ENCODE data around the gene SGSM1. TPM values are rescaled to one million over a fixed set of nuclear protein-coding genes. Genes with fewer than 3 reads are reported as not detected.
A peak's percentile ranks its signal among the peaks of the same experiment; 100 is the strongest.

Gene SGSM1
- total RNA-seq, 1 donor from 2014 or later, result 0.13 TPM

DNA sequence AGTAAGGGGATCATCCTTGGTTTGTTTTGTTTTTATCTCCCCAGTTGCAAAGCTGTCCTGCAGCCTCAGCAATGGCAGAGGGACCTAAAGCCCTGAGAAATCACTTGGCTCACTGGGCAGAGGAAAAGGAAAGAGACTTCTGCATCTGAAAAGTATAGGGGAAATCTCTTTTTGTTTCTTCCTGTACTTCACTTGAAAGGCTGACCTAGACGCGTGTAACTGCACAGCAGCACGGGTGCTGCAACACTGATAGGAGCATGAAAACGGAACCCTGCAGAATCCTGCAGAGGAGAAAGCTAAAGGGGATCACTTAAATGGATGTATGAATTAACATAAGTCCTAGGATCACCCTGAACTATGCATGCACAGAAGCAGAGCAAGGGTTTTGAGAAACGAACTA, 29.5 kb upstream of the SGSM1 start:
- H3K4me1 Mint-ChIP-seq (ENCODE audit: low read depth), result peaks cover 5% of the 10 kb centered on the region
- H3K27ac Mint-ChIP-seq, result no peak overlapping the region
- H3K9me3 Mint-ChIP-seq, result no peaks in the 10 kb centered on the region
- peaks cover 20% of the 10 kb centered on the region for H3K27me3 Mint-ChIP-seq (ENCODE audit: insufficient read depth)
- no peak overlapping the region for H3K4me3 Mint-ChIP-seq
- H3K36me3 Mint-ChIP-seq (ENCODE audit: low read depth), result no peaks in the 10 kb centered on the region
- intact Hi-C loops (cut with micrococcal nuclease), result no loop called here
- no peak for DNase-seq (ENCODE audit: low spot score)

- H3K4me1 Mint-ChIP-seq (ENCODE audit: low read depth), result no peaks in the 10 kb centered on the region
- H3K9me3 Mint-ChIP-seq, result no peaks in the 10 kb centered on the region
- H3K4me3 Mint-ChIP-seq, result no peak overlapping the region
- H3K27me3 Mint-ChIP-seq (ENCODE audit: insufficient read depth), result peaks cover 5% of the 10 kb centered on the region
- H3K36me3 Mint-ChIP-seq (ENCODE audit: low read depth), result no peaks in the 10 kb centered on the region
- no peak for DNase-seq (ENCODE audit: low spot score)
- no peak overlapping the region for H3K27ac Mint-ChIP-seq
- intact Hi-C loops (cut with micrococcal nuclease), result no loop called here
Observed at GRCh38 chr22:24789516-24789915, 16.5 kb upstream of the SGSM1 start.

DNA sequence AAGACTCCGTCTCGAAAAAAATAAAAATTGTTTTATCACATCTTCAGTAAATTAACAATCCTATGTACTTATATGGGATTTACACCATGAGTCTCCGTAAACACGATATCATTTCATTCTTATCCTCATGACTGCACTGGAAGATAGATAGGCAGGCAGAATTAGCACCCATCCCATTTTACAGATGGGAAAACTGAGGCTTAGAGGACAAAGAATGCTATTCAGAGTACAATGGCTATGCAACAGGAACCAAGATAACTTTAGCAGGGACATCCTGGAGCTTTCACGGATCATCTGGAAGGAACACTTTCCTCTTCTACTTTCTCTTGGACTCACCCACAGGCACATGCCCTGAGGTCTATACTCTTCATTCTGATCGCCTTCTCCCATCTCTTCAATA, 14.6 kb upstream of the SGSM1 start:
- Mint-ChIP-seq H3K4me1 (ENCODE audit: low read depth) (no peaks in the 10 kb centered on the region), H3K36me3 (ENCODE audit: low read depth) (no peaks in the 10 kb centered on the region), H3K27me3 (ENCODE audit: insufficient read depth) (peaks cover 5% of the 10 kb centered on the region)

GRCh38 chr22:24796056-24796455, 10.0 kb upstream of the SGSM1 start:
- peaks cover 5% of the 10 kb centered on the region for H3K27me3 Mint-ChIP-seq (ENCODE audit: insufficient read depth)
- DNase-seq (ENCODE audit: low spot score), result no peak
- H3K27ac Mint-ChIP-seq, result no peak overlapping the region
- no peaks in the 10 kb centered on the region for H3K9me3 Mint-ChIP-seq
- H3K4me1 Mint-ChIP-seq (ENCODE audit: low read depth), result no peaks in the 10 kb centered on the region
- no peaks in the 10 kb centered on the region for H3K36me3 Mint-ChIP-seq (ENCODE audit: low read depth)
- no peak overlapping the region for H3K4me3 Mint-ChIP-seq
- intact Hi-C loops (cut with micrococcal nuclease), result no loop called here

More for the DNA sequence above, 14.6 kb upstream of the SGSM1 start:
- H3K4me3 Mint-ChIP-seq, result no peak overlapping the region
- no peak for DNase-seq (ENCODE audit: low spot score)
- H3K27ac Mint-ChIP-seq, result no peak overlapping the region
- intact Hi-C loops (cut with micrococcal nuclease), result no loop called here
- H3K9me3 Mint-ChIP-seq, result no peaks in the 10 kb centered on the region

- intact Hi-C loops (cut with micrococcal nuclease), result no loop called here
- DNase-seq (ENCODE audit: low spot score), result no peak
- no peaks in the 10 kb centered on the region for H3K27me3 Mint-ChIP-seq (ENCODE audit: insufficient read depth)
Observed at GRCh38 chr22:24796860-24797259, 9.2 kb upstream of the SGSM1 start.

DNA sequence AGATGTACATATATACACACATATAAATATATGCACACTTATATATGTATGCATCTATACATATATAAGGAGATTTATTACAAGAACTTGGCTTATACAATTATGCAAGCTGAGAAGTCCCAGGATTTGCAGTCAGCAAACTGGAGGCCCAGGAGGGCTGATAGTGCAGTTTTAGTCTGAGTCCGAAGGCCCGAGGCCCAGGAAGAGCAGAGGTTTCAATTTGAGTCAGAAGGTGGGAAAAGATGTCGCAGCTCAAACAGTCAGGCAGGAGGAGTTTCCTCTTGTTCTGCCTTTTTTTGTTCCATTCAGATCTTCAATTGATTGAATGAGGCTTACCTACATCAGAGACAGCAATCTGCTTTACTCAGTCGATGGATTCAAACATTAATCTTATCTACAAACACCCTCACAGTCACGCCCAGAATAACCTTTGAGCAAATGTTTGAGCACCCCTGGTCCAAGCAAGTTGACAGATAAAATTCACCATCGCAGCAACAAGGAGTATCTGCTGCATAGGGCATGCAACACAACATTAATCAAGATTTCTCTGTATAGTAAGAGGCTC, 4.0 kb upstream of the SGSM1 start:
- peaks cover 17% of the 10 kb centered on the region for H3K4me1 Mint-ChIP-seq (ENCODE audit: low read depth)
- H3K4me3 Mint-ChIP-seq, result no peak overlapping the region
- H3K27ac Mint-ChIP-seq, result peak overlapping the region; percentile 77
- peak; percentile 25 for DNase-seq (ENCODE audit: low spot score)
- no peaks in the 10 kb centered on the region for H3K9me3 Mint-ChIP-seq
- no peaks in the 10 kb centered on the region for H3K27me3 Mint-ChIP-seq (ENCODE audit: insufficient read depth)
- intact Hi-C loops (cut with micrococcal nuclease), result loop anchor here (2.0 kb wide), 1 partner anchor 49 kb away; no protein-coding TSS in a partner anchor
- H3K36me3 Mint-ChIP-seq (ENCODE audit: low read depth), result no peaks in the 10 kb centered on the region

More at GRCh38 chr22:24796860-24797259, 9.2 kb upstream of the SGSM1 start:
- H3K4me1 Mint-ChIP-seq (ENCODE audit: low read depth), result peaks cover 5% of the 10 kb centered on the region
- H3K4me3 Mint-ChIP-seq, result no peak overlapping the region
- H3K36me3 Mint-ChIP-seq (ENCODE audit: low read depth), result no peaks in the 10 kb centered on the region
- H3K27ac Mint-ChIP-seq, result no peak overlapping the region
- H3K9me3 Mint-ChIP-seq, result no peaks in the 10 kb centered on the region

DNA sequence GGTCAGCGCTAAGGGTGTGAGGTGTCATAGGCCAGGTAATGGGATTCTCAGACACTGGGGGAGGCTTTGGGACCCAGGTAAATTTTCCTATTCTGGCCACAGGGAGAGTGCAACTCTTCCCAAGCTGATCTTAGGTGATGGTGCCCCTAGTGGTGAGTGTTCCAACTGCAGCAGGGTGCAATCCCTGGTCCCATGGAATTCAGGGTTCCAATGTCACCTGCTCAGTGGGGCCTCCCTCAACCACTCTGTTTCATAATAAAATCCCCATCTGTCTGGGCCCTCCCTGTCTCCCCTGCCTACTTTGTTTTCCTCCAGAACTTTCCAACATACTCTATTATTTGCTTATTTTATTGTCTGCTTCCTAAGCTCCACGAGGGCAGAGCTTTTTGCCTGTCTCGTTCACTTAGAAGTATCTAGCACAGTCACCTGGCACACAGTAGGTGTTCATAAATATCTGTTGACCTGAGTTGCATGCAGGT, 2.9 kb upstream of the SGSM1 start:
- peaks cover 9% of the 10 kb centered on the region for H3K27me3 Mint-ChIP-seq (ENCODE audit: insufficient read depth)
- H3K9me3 Mint-ChIP-seq, result no peaks in the 10 kb centered on the region
- no peaks in the 10 kb centered on the region for H3K36me3 Mint-ChIP-seq (ENCODE audit: low read depth)
- DNase-seq (ENCODE audit: low spot score), result peak; percentile 35
- H3K27ac Mint-ChIP-seq, result no peak overlapping the region
- intact Hi-C loops (cut with micrococcal nuclease), result loop anchor here (2.0 kb wide), 1 partner anchor 48 kb away; no protein-coding TSS in a partner anchor
- peaks cover 22% of the 10 kb centered on the region for H3K4me1 Mint-ChIP-seq (ENCODE audit: low read depth)
- H3K4me3 Mint-ChIP-seq, result no peak overlapping the region

DNA sequence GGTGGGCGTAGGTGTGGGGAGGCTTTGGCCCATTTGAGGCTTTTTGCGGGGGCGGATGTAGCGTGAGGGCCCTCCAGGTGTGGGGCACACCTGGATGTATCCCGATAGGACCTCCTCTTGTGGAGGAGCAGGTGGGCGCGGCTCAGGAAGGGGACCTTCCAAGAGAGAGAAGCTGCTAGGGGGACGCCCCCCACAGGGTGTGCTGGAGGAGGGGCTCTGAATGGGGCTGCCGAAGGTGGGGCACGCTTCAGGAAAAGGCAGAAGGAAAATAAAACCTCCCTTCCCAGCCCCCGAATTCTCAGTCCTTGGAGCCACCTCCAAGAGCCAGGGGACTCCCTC, 621 bp downstream of the SGSM1 start:
- Mint-ChIP-seq H3K27ac (no peak overlapping the region), H3K4me1 (ENCODE audit: low read depth) (peaks cover 37% of the 10 kb centered on the region), H3K36me3 (ENCODE audit: low read depth) (no peaks in the 10 kb centered on the region), H3K4me3 (no peak overlapping the region), H3K9me3 (no peaks in the 10 kb centered on the region), H3K27me3 (ENCODE audit: insufficient read depth) (peaks cover 12% of the 10 kb centered on the region)
- no peak for DNase-seq (ENCODE audit: low spot score)
- intact Hi-C loops (cut with micrococcal nuclease), result no loop called here

- no peak for DNase-seq (ENCODE audit: low spot score)
- intact Hi-C loops (cut with micrococcal nuclease), result no loop called here
- H3K4me1 Mint-ChIP-seq (ENCODE audit: low read depth), result peaks cover 30% of the 10 kb centered on the region
- H3K27ac Mint-ChIP-seq, result peak overlapping the region; percentile 10
- no peaks in the 10 kb centered on the region for H3K9me3 Mint-ChIP-seq
- peak overlapping the region; percentile 38 for H3K4me3 Mint-ChIP-seq
- peaks cover 14% of the 10 kb centered on the region for H3K27me3 Mint-ChIP-seq (ENCODE audit: insufficient read depth)
- no peaks in the 10 kb centered on the region for H3K36me3 Mint-ChIP-seq (ENCODE audit: low read depth)
Observed at GRCh38 chr22:24807284-24807950, 1.4 kb downstream of the SGSM1 start.

DNA sequence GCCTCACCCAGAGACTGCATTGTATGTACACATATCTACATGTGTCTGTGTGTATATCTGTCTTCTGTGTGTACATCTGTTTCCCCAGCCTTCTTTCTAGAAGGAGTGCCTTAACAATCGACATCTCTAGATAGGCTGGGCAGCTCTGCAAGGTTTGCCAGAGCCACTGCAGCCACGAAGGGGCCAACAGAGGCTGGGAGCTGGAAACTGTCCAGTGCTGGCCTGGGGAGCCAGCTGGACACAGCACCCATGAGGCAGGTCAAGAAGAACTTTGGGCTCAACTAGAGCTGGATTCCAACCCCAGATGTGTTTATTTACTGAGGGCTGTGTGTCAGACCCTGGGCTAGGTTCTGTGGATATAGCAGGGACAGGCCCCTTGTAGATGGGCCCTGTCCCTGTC, 3.3 kb downstream of the SGSM1 start:
- Mint-ChIP-seq H3K9me3 (no peaks in the 10 kb centered on the region), H3K27ac (no peak overlapping the region), H3K4me3 (no peak overlapping the region), H3K27me3 (ENCODE audit: insufficient read depth) (peaks cover 14% of the 10 kb centered on the region), H3K4me1 (ENCODE audit: low read depth) (peaks cover 29% of the 10 kb centered on the region), H3K36me3 (ENCODE audit: low read depth) (no peaks in the 10 kb centered on the region)
- no peak for DNase-seq (ENCODE audit: low spot score)
- intact Hi-C loops (cut with micrococcal nuclease), result no loop called here

DNA sequence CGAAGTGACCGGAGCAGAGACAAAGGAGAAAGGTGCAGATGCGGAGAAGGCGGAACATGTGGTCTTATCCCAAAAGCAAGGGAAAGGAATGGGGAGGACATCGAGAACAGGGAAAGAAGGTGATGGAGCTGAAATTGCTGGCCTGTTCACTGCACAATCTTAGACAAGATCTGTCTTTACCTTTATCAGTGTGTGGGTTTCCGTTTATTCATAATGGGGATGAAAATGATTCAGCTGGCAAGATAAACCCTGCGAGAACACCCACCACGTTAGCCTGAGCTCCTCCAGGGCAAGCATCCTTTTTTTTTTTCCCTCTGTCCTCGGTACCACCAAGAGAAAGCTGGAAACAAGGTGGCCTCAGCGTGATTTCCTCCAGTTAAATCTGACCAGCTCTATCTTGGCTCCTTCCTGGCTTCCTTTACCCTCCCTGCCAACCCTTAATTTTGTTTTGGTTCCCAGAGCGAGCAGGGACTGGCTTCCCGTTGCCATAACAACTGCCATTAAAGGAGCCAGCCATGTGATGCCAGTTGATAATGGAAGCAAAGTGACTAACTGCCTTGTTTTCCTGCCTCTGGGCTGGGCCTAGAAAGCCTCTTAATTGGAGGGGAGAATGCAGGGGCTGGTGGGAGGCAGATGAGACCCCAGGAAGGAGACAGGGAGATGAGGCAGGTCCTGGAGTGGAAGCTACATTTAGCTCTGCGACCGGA, 4.2 kb downstream of the SGSM1 start:
- H3K4me1 Mint-ChIP-seq (ENCODE audit: low read depth), result peaks cover 23% of the 10 kb centered on the region
- no peak overlapping the region for H3K4me3 Mint-ChIP-seq
- peaks cover 16% of the 10 kb centered on the region for H3K27me3 Mint-ChIP-seq (ENCODE audit: insufficient read depth)
- peaks cover 4% of the 10 kb centered on the region for H3K9me3 Mint-ChIP-seq
- H3K27ac Mint-ChIP-seq, result peak overlapping the region; percentile 38
- H3K36me3 Mint-ChIP-seq (ENCODE audit: low read depth), result peaks cover 2% of the 10 kb centered on the region
- no peak for DNase-seq (ENCODE audit: low spot score)
- intact Hi-C loops (cut with micrococcal nuclease), result no loop called here

DNA sequence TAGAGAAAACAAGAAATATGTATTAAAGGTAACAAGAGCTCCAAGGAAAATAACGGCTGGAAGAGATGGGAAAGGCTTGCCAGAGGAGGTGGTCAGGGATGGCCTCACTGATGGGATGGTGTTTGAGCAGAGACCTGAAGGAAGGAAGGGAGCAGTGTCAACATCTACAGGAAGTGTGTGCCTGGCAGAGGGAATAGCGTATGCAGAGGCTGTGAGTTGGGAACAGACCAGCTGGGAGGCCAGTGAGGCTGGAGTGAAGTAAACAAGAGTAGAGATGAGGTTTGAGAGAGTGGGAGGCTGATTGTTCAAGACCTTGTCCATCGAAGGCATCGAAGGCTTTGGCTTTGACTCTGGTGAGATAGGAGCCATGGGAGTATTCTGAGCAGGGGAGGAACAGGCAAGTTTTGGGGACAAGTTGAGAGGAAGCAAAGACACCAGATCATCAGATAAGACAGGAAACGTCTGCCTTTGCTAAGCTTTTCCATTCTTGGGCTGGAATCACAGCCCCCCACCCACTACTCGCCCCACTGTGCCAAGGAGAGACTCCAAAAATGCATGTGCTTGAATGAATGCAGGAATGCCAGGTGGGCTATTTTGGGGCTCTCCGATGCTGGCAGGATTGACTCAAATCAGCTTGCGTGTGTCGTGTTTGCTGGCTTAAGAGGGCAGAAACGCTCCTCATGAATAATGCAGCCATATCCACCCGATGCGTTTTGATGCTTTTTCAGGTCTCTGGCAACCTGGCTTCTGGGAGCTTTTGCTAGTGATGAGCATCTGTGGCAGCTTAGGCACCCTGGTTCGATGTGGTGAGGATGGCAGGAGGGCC, 7.2 kb downstream of the SGSM1 start:
- peaks cover 13% of the 10 kb centered on the region for H3K9me3 Mint-ChIP-seq
- H3K4me3 Mint-ChIP-seq, result no peak overlapping the region
- intact Hi-C loops (cut with micrococcal nuclease), result no loop called here
- H3K27me3 Mint-ChIP-seq (ENCODE audit: insufficient read depth), result peaks cover 9% of the 10 kb centered on the region
- H3K27ac Mint-ChIP-seq, result no peak overlapping the region
- H3K4me1 Mint-ChIP-seq (ENCODE audit: low read depth), result peaks cover 18% of the 10 kb centered on the region
- no peak for DNase-seq (ENCODE audit: low spot score)
- H3K36me3 Mint-ChIP-seq (ENCODE audit: low read depth), result peaks cover 3% of the 10 kb centered on the region

Data from activated T-helper 1 cell treated with anti-CD3 and anti-CD28 coated beads, Interleukin-12 subunit alpha, Interleukin-12 subunit beta, Interleukin-2, Interleukin-4 antibody, amounts not matched to agents 30 ng/mL and 10 ng/mL and 1 ng/mL, durations not matched to agents 14 hours and 24 hours and 36 hours (primary cell).